Kidney epithelial cell (primary cell): Measurements from ENCODE around the gene UGDH. TPM values are rescaled to one million over a fixed set of nuclear protein-coding genes. Genes with fewer than 3 reads are reported as not detected.
A peak's percentile ranks its signal among the peaks of the same experiment; 100 is the strongest.

Experiments
- DNase-seq: peaks from one replicate; pipeline ENCODE4 v3.0.0-alpha.2; 2010; ENCODE audit warnings: low read depth
- H3K27me3 ChIP-seq: 2 replicates; pipeline ENCODE4 v1.6.0; 2011; ENCODE audit warnings: low read length; ENCODE audit not compliant: control insufficient read depth, insufficient read depth
- H3K36me3 ChIP-seq: 2 replicates; pipeline ENCODE4 v1.5.1; 2011; ENCODE audit warnings: low read length; ENCODE audit not compliant: control insufficient read depth, insufficient read depth
- H3K4me3 ChIP-seq: 2 replicates; pipeline ENCODE4 v1.5.1; 2011; ENCODE audit warnings: low read depth, mild to moderate bottlenecking, control low read depth, low read length
- total RNA-seq: library from RNA; depleted of rRNA; stranded (reverse); fragments of >200 nt; gene quantifications from 2 replicates; pipeline ENCODE4 v1.2.3, GENCODE V29; 2015
- TF ChIP-seq, protein P1 (sequence below): IDR thresholded peaks from 2 replicates; pipeline ENCODE4 v1.5.1; 2011; ENCODE audit warnings: mild to moderate bottlenecking, moderate library complexity, low read length, control low read depth, inconsistent platforms; ENCODE audit not compliant: insufficient read depth, poor library complexity, severe bottlenecking

Gene UGDH
- total RNA-seq, 1 donor from 2014 or later: 124 TPM

DNA sequence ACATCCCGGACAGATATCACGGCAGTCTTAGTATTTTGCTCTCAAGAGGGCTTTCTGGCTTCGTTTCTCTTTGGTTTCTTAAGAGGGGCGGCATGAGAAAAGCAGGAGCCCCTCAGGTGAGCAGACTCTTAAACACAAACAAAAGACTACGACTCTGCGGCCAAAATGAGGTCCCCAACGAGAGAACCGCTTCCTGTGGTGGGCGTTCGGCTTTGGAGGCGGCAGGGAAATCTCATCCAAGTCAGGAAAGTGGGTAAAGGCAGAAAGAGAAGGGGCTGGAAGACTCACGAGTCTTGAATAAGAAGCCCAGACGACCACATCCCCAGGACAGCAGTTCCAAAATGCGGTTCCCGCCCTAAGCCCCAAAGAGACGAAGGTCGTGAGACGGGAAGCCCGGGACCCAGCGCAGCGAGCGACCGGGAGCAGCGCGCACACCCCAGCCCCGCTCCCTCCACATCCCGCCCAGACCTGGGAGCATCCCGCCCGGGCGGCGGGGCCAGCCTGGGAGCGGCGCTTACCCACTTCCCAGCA is 409 bp downstream of the UGDH start:
- TF ChIP-seq, protein P1, sequence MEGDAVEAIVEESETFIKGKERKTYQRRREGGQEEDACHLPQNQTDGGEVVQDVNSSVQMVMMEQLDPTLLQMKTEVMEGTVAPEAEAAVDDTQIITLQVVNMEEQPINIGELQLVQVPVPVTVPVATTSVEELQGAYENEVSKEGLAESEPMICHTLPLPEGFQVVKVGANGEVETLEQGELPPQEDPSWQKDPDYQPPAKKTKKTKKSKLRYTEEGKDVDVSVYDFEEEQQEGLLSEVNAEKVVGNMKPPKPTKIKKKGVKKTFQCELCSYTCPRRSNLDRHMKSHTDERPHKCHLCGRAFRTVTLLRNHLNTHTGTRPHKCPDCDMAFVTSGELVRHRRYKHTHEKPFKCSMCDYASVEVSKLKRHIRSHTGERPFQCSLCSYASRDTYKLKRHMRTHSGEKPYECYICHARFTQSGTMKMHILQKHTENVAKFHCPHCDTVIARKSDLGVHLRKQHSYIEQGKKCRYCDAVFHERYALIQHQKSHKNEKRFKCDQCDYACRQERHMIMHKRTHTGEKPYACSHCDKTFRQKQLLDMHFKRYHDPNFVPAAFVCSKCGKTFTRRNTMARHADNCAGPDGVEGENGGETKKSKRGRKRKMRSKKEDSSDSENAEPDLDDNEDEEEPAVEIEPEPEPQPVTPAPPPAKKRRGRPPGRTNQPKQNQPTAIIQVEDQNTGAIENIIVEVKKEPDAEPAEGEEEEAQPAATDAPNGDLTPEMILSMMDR: no peak
- Histone ChIP-seq H3K27me3 (no peaks in the 10 kb centered on the region), H3K36me3 (no peaks in the 10 kb centered on the region), H3K4me3 (peak overlapping the region; percentile 97)
- DNase-seq: no peak

DNA sequence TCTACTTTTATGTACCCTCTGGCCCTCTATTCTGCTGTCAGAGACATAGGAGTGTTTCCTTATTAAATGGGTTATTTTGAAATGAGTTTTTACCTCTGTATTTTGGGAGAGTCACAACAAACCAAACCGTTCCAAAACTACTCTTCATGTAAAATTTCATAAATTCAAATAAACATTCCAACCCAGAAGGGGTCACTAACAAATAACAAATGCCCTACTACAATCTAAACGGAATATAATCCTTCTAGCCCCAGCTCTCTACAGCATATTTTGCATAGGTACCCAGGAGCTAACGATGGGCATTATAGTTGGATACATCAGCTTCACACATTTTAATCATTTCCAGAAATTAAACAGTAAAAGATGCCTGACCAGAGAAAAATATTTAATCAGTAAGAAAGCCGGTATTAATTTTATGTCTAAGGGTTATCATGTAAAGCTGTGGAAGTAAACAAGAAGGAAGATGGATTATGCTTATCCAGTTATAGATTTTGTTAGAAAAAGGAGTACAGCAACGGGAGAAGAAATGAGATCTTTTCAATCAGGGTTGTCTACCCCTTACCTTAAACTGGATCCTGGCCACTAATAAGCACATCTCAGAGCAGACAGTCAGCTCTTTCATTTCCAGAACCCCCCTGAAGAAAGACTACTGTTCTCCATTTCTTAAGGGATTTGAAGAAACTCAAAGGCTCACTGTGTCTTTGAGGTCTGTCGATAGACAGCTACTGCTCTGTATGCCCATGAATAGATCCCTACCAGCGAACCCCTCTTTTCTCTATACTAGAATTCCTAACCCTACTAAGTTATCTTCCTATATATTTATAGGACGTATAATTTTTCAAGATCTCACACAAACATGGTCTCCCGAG is 1.2 kb downstream of the UGDH start:
- peak overlapping the region; percentile 97 for H3K4me3 ChIP-seq
- no peak for DNase-seq
- no peaks in the 10 kb centered on the region for H3K36me3 ChIP-seq
- no peaks in the 10 kb centered on the region for H3K27me3 ChIP-seq
- TF ChIP-seq, protein P1: no peak

GRCh38 chr4:39524161-39524957 is 2.9 kb downstream of the UGDH start:
- no peak for DNase-seq
- Histone ChIP-seq H3K4me3 (no peak overlapping the region), H3K27me3 (no peaks in the 10 kb centered on the region), H3K36me3 (no peaks in the 10 kb centered on the region)
- TF ChIP-seq, protein P1: no peak

DNA sequence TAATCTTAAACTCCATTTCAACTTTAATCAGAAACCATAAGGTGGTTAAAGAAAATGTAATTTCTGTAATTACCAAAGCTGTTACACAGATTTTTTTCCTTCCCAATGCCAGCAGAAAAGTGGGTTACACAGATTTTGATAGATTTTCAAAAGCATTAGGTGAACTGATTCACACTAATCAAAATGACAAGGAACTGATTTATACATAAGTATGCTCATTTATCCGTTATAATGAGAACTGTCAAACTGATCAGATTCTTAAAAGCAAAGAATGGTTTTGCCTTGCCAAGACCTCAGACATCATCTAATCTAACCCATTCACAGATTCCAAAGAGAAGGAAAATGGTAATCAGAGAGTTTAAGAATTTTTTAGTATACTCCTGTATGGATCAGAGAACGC is 5.2 kb downstream of the UGDH start:
- Histone ChIP-seq H3K27me3 (no peaks in the 10 kb centered on the region), H3K4me3 (no peak overlapping the region), H3K36me3 (no peaks in the 10 kb centered on the region)
- DNase-seq: no peak
- TF ChIP-seq, protein P1: no peak

DNA sequence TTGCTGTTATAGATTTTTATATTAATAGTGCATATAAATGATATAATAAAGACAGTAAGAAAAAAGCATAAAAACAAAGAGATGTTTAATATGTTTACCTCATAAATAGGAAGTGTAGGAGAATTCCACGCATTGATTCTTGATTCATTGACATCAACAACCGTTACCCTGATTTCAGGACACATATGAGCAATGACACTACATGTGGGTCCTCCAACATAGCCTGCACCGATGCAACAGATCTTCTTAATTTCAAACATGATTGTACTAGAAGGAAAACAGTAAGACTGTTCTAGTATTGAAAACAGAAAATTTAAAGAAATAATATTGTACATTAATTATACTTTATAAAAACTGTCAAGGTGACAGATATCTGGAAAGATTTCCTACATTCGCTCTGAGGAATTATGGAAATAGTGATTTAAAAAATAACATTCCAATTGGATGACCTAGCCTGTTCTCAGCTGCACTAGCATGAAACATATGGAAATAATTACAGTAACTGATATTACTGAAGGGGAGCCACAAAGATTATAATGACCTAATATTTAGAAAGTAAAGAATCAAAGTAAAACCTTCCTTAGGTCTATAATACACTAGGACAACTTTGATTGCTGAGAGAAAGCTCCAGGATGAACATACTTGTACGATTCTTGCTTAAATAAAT is 5.9 kb downstream of the UGDH start:
- no peaks in the 10 kb centered on the region for H3K36me3 ChIP-seq
- no peaks in the 10 kb centered on the region for H3K27me3 ChIP-seq
- no peak for DNase-seq
- no peak overlapping the region for H3K4me3 ChIP-seq
- TF ChIP-seq, protein P1: no peak
